A172 (cell line): Measurements from ENCODE around the gene GRIK2. TPM values are rescaled to one million over a fixed set of nuclear protein-coding genes. Genes with fewer than 3 reads are reported as not detected.
"Not testable (repeated sequence)": the region's sequence is repeated elsewhere in the genome, so short reads cannot be mapped to it uniquely, and the experiment has no call there.

Source experiments
- DNase-seq: peaks from one replicate; pipeline ENCODE4 v3.0.0-alpha.2; 2015; ENCODE audit warnings: low spot score
- total RNA-seq: library from RNA; depleted of rRNA; stranded (reverse); fragments of >200 nt; shearing (Covaris generic); gene quantifications from 2 replicates; pipeline ENCODE4 v1.2.3, GENCODE V29; 2014

GRIK2 gene
- total RNA-seq, 1 experiment from 2014 or later: 0.12 TPM

DNA sequence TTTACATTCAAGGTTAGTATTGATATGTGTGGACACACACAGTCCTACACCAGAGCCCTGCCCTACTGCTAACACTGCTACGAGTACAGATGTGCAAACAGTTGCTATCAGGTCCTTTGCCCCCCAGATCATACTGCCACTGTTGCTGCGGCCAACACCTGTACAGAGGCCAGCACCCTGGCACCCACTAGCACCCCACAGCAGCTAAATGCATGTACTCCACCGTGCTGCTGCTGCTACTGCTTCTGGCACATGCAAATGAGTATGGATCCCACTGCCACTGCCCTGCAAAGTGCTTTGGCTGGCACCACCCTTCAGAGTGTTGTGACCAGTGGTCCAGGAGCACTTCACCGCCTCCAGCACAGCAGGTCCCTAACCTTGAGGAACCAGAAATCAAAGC, 621.9 kb downstream of the GRIK2 start:
- no peak for DNase-seq

DNA sequence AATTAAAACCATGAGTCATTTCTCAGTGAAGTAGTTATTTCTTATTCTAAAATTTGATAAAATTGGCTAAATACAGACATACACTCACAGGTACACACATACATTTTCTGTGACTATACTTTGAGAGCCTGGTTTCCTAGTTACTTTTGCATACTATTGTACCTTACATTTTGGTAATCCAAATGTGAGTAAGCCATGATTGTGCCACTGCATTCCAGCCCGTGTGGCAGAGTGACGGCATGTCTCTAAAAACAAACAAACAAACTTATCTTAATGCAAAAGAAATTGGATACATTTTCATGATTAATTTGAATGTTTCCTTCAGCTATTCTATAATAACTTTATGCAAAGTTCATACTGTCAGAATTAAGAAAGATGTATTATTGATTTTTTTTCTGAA, 628.8 kb downstream of the GRIK2 start:
- DNase-seq: no peak

DNA sequence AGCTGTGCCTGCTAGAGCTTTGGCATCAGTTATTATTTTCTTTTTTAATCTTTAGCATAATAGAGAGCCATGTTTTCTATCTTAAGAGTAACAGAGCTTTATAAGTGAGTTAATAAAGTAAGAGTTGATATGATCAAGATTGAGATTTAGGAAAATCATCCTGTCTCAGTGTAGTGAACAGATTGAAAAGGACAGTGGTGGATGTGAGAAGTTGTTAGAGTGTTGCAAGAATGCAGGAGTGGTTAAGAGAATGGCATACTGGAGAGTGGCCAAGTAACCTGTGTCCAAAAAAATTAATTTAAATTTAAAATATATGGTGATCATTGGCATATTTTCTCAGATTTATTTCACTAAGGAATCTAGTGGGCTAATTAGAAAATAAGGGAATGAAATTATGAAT, 629.3 kb downstream of the GRIK2 start:
- no peak for DNase-seq

DNA sequence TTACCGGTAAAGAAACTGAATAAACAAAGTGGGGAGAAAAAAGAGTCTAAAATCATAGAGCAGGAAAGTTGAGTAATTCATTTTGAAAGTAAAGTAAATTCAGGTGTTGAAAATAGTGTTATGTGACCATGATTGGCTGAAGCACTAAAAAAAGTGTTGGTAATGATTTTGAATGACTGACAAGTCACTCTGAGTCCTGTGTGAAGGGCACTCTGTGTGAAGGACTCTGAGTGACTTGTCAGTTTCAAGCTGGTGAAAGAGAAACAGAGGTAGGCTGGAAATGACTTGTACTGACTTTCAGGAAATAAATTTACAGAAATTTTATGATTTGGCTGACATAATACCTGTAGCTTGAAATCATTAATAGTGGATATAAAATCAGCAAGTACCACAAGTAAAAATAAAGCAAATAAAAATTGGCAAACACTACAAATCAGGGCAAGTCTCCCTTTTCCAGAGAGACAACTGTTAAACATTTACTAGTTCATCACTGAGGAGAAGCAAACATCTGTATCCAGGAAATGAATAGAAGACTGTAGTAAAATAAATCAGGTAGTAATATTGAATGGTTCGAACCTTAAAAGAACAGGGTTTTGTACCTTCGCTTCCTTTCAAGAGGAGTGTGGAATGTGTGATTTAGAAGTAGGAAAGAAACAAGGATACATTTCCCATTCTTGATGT, 630.6 kb downstream of the GRIK2 start:
- DNase-seq: no peak

DNA sequence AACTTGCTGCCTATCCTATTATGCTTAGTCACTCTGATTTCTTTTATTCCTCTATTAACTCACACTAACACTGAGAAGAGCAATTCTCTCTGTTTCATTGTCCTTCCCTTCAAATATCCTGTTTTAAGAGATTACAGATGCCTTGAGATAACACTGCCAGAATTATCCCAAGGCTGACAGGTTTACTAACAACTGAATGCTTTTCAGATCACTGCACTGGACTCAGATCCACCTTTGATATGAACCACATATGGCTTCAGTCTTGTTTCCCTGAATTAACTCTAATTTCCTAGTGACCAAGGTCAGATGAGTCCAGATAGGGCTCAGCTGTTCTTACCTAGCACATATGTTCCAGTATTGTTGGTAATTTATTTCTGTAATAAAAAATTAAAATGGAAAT, 633.1 kb downstream of the GRIK2 start:
- no peak for DNase-seq

DNA sequence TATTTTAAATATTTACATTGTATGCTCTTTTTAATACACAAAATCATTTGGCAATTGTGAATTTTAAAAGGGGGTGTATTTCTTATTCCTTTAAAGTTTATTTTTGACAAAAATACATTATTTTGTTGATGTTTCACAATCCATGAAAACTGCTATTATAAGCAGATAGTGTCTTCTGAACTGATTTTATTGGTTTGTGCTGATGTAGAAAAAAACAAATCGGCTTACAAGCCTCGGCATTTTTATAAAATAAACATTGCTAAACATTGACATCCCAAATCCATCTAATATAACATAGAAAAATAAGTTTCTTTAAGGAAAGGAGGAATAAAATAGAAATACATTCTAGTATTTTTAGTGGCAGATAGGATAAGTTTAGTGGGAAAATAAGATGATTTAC, 634.7 kb downstream of the GRIK2 start:
- DNase-seq: no peak

DNA sequence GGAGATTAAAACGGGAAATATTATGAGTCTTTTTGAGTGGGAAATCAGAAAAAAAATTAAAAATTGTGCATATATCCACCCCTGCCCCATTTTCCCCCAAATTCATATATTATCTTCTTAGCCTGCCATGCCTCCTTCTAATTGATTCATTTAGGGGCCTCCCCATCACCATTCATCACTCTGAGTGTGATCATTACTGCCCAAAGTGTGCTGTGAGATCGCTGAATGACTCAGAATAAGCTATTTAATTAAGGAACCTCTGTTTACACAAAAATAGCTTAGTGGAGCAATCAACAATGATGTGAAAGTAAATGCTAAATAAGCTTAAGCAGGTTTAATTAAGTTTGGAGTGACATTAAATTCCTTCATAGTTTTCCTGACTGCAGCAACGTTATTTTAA, 645.5 kb downstream of the GRIK2 start:
- no peak for DNase-seq

DNA sequence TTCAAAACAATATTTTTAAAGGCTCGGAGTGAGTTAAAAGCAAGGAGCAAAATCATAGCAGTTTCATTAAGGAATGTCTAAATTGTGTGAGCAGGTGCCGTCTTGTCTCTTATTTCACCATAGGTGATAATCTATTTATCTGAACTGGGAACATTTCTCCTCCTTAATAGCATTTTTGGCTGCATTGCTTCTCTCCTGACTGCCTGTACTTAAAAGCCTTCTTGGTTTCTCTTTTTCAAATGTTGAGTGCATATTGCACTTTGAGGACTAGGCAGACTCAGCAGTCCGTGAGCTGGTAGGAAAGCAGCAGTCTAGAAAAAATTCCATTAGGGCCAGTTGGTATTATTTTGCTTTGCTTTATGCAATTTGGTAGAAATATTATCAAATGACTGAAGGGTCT, 645.9 kb downstream of the GRIK2 start:
- DNase-seq: no peak

DNA sequence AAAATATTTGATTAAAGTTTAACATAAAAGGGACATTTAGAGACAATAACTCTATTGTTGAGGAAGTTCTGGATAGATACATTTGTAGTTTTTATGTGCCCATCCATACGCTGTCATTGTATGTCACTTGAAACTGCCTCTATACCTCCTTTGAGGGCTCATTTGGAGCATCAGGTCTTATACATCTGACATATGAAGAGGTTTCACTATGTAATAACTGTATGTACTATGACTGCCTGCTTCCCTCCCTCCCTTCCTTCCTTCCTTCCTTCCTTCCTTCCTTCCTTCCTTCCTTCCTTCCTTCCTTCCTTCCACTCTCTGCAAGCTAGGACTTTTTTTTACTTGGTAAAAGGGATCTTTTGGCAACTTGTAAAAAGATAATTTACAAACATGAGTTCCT, 657.5 kb downstream of the GRIK2 start:
- DNase-seq: no peak

DNA sequence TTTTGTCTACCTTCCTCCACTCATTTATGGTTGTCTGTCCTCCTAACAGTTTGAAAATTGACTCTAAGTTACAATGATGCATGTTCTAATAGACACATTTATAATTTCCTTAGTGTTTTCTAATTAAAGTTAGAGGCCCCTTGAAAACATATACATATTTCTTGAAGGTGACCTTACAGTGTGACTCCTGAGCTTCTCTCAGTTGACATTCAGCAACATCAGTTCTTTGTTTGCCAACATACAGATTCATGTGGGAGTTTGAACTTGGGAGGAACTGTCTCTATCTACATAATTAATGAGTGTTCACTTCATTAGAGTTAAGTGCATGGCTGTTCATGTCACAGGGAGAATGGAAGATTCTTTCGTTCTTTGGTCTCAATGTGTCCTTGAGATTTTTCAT, 658.2 kb downstream of the GRIK2 start:
- DNase-seq: no peak

DNA sequence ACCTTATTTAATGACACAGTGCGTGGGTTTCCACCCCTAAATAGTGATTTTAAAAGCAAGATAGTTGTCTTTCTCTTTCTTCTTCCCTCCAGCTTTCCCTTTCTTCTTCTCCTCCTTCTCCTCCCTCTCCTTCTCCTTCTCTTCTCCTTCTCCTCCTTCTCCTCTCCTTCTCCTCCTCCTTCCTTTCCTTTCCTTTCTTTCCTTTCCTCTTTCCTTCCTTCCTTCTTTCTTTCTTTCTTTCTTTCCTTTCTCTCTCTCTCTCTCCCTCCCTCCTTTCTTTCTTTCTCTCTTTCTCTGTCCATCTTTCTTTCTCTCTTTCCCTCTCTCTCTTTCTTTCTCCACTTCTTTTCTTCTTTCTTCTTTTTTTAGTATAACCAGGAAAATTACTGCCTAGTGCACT, 670.6 kb downstream of the GRIK2 start:
- no peak for DNase-seq

DNA sequence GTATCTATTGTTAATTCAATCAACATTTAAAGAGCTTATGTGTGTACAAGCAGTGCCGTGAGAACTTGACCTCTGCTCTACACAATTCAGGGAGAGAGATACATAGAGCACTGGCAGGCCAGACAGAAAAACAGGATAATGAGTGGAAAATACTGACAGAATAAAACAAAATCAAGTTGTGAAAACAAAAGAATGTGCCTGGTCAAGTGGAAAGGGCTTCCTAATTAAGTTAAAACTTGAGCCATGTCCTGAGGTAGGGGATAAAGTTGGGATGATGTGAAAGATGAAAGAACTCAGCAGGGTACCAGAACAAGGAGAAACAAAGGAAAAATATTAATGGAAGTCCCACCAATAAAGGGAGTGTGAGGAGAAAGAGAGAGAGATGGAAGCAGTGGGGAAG, 672.8 kb downstream of the GRIK2 start:
- no peak for DNase-seq

DNA sequence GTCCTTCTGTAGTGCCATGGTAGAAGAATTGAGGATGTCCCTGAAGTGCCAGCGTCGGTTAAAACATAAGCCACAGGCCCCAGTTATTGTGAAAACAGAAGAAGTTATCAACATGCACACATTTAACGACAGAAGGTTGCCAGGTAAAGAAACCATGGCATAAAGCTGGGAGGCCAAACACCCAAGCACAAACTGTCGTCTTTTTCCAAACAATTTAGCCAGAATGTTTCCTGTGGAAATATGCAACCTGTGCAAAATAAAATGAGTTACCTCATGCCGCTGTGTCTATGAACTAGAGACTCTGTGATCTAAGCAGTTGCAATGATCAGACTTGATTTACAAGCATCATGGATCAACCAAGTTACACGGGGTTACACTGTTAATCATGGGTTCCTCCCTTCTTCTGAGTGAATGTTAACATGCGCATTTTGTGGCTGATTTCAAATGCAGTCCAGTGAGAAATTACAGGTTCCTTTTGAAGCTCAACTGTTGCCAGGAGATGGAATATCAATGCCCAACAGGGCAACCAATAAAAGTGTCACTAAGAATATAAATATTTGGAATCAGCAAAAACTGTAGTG, 674.9 kb downstream of the GRIK2 start:
- DNase-seq: no peak

DNA sequence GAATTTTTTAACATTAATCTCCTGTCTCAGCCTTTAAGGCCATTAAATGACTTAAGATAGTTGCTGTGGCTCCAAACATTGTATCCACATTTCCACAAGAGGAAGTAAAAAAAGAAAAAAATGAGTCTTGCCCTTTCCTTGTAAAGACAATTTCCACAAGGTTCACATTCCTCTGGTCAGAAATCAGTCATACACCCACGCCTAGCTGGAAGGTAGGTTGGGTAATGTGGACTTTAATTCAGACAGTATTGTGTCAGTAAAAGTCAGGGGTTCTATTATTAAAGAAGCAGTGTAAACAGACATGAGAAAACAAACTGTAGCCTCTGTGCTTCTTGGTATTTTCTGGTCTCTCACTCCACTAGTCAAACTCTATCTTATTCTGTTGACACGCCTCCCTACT, 682.0 kb downstream of the GRIK2 start:
- DNase-seq: no peak

DNA sequence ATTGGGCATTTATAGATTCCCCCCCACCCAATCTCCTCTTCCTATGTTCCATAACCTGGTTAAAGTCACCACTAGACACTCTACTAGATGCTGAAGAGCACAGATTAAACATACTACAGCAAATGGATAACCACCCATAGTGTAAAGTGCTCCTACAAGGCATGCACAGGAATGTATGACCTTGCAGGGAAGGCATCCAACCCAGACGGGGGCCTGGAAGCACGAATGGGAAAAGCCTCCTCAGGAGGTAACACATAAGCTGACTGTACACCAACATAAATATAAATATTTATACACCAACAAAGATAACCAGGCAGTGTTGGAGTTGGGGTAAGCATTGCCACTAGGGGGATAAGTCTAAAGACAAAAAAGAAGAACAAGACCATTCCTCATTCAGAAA, 691.7 kb downstream of the GRIK2 start:
- DNase-seq: no peak

DNA sequence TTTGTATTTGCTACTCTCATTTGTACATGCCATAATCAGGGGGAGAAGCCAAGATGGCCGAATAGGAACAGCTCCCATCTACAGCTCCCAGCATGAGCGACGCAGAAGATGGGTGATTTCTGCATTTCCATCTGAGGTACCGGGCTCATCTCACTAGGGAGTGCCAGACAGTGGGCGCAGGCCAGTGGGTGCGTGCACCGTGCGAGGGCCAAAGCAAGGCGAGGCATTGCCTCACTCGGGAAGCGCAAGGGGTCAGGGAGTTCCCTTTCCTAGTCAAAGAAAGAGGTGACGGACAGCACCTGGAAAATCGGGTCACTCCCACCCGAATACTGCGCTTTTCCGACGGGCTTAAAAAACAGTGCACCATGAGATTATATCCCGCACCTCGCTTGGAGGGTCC, 694.7 kb downstream of the GRIK2 start:
- not testable (repeated sequence) for DNase-seq

DNA sequence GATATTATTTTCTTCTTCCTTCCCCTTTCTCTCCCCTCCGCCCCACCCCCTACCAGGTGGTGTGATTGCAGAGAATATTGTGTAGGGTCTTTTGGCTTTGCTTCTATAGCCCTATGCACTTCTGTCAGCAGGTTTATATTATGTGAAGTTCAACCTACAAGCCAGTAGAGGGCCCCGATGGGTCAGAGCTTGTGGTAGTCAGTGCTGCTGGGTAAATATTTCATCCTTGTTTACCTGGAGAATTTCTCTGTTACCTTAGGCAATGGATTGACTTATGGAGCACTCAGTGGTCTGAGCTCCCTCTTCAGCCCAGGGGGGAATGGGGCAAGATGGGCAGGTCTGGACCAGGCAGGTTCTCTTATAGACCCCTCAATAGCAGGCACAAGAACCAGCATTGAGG, 720.9 kb downstream of the GRIK2 start:
- no peak for DNase-seq

DNA sequence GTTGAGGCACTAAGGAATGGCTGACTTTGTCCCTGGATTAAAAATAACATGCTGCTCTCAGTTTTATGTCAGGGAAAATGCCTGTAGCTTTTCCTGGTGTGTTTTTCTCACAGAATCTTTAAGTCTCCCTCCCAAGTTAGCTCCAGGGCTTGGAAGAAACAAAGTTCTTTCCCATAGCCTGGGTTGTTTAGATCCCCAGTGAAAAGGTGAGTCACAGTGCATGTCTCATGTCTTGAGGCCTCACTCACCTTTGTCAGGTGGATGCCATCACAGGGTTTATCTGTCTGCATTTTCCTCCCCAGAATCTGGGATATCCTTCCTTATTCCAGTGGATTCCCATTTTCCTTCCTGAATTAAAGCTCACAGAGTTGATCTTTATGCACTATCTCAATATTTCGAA, 722.4 kb downstream of the GRIK2 start:
- no peak for DNase-seq

DNA sequence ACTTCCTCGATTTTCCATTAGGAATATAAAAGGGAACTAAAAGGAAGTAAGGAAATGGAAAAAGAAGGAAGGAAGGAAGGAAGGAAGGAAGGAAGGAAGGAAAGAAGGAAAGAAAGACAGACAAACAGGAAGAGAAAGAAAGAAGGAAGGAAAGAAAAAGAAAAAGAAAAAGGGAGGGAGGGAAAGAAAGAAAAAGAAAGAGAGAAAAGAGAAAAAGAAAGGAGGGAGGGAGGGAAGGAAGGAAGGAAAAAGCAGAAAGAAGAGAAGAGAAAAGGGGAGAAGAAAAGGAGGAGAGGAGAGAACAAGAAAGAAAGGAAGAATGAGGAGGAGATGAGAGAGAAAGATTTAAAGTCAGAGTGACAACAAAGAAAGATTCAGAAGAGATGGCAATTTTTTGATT, 724.5 kb downstream of the GRIK2 start:
- DNase-seq: no peak
